ENCODE data around the gene ZNF324. TPM values are rescaled to one million over a fixed set of nuclear protein-coding genes. Genes with fewer than 3 reads are reported as not detected.

Gene ZNF324
- total RNA-seq (2021; fragmentation: NEBNext Ultra II Directional; extraction: Animal tissue kit (Norgen Biotek cat#: 25700)) = 1 to 10 TPM; 5.6 to 7.5 (median 6.8) TPM
- long read RNA-seq, transcript ZNF324-201 (4 exons, 3,000 nt) = major isoform, 5 of 6 reads
- long read RNA-seq, partial matches to known transcripts = 1 of 6 reads
- long read RNA-seq, other reads (novel, unspliced or antisense) = 0 of 6 reads

- Mint-ChIP-seq H3K4me3 (peak within 1 kb of the TSS; percentile 90), H3K9me3 (no peaks in the 10 kb centered on the region), H3K36me3 (ENCODE audit: low read depth) (no peaks in the 10 kb centered on the region; the same call in 1 of the 2 replicates), H3K27me3 (ENCODE audit: insufficient read depth) (no peaks in the 10 kb centered on the region; the same call in 1 of the 2 replicates), H3K4me1 (ENCODE audit: low read depth) (peaks cover 26% of the 10 kb centered on the region), H3K27ac (peak within 1 kb of the TSS; percentile 59)
- no peak for TF ChIP-seq CTCF (IDR thresholded peaks at IDR 0.05)
- DNase-seq = peak; percentile 95
These were observed at the start of gene ZNF324 for GRCh38 chr19:58466760-58467589. ZNF324 (plus strand) TSS chr19:58467080; CDS start chr19:58469186, 2,106 bp downstream.

GRCh38 chr19:58428617-58429016, 38.3 kb upstream of the ZNF324 start:
- H3K27ac Mint-ChIP-seq = no peak overlapping the region
- H3K9me3 Mint-ChIP-seq = peaks cover 76% of the 10 kb centered on the region
- no peaks in the 10 kb centered on the region; the same call in 1 of the 2 replicates for H3K4me1 Mint-ChIP-seq (ENCODE audit: low read depth)
- H3K4me3 Mint-ChIP-seq = no peak overlapping the region
- H3K36me3 Mint-ChIP-seq (ENCODE audit: low read depth) = peaks cover 82% of the 10 kb centered on the region
- no peak for DNase-seq
- TF ChIP-seq CTCF (IDR thresholded peaks at IDR 0.05) = no peak
- peaks cover 2% of the 10 kb centered on the region; the same call in 1 of the 2 replicates for H3K27me3 Mint-ChIP-seq (ENCODE audit: insufficient read depth)

GRCh38 chr19:58429745-58430144, 37.1 kb upstream of the ZNF324 start:
- H3K4me1 Mint-ChIP-seq (ENCODE audit: low read depth) = no peaks in the 10 kb centered on the region; the same call in 1 of the 2 replicates
- H3K27me3 Mint-ChIP-seq (ENCODE audit: insufficient read depth) = peaks cover 2% of the 10 kb centered on the region; the same call in 1 of the 2 replicates
- H3K27ac Mint-ChIP-seq = no peak overlapping the region
- no peak for TF ChIP-seq CTCF (IDR thresholded peaks at IDR 0.05)
- DNase-seq = no peak
- no peak overlapping the region for H3K4me3 Mint-ChIP-seq
- H3K9me3 Mint-ChIP-seq = peaks cover 78% of the 10 kb centered on the region
- peaks cover 87% of the 10 kb centered on the region for H3K36me3 Mint-ChIP-seq (ENCODE audit: low read depth)

DNA sequence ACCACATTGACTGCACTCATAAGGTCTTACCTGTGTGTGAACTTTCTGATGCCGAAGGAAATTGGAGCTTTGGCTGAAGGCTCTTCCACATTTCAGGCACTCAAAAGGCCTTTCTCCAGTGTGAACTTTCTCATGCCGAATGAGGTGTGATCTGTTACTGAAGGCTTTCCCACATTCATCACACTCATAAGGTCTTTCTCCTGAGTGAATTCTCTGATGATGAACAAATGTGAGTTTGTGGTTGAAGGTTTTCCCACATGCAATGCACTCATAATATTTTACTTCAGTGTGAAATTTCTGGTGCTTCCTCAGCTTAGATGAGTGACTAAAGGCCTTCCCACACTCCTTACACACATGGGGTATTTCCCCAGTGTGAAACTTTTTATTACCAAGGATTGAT, 32.7 kb upstream of the ZNF324 start:
- peaks cover 9% of the 10 kb centered on the region for H3K4me1 Mint-ChIP-seq (ENCODE audit: low read depth)
- H3K27ac Mint-ChIP-seq = no peak overlapping the region
- no peak overlapping the region for H3K4me3 Mint-ChIP-seq
- H3K9me3 Mint-ChIP-seq = peaks cover 98% of the 10 kb centered on the region
- no peak for TF ChIP-seq CTCF (IDR thresholded peaks at IDR 0.05)
- peaks cover 95% of the 10 kb centered on the region for H3K36me3 Mint-ChIP-seq (ENCODE audit: low read depth)
- H3K27me3 Mint-ChIP-seq (ENCODE audit: insufficient read depth) = peaks cover 5% of the 10 kb centered on the region
- DNase-seq = no peak

GRCh38 chr19:58439576-58440554, 27.0 kb upstream of the ZNF324 start, which contains the start of gene ZNF132:
ZNF132 (minus strand) TSS chr19:58440153; CDS start chr19:58439821, 332 bp downstream.
- H3K9me3 Mint-ChIP-seq = peaks cover 72% of the 10 kb centered on the region
- TF ChIP-seq CTCF (IDR thresholded peaks at IDR 0.05) = no peak
- H3K27me3 Mint-ChIP-seq (ENCODE audit: insufficient read depth) = peaks cover 13% of the 10 kb centered on the region
- peaks cover 67% of the 10 kb centered on the region for H3K36me3 Mint-ChIP-seq (ENCODE audit: low read depth)
- H3K4me1 Mint-ChIP-seq (ENCODE audit: low read depth) = peaks cover 20% of the 10 kb centered on the region
- H3K4me3 Mint-ChIP-seq = peak within 1 kb of the TSS; percentile 93
- DNase-seq = peak; percentile 99
- H3K27ac Mint-ChIP-seq = peak within 1 kb of the TSS; percentile 97
